CD4-positive, alpha-beta T cell treated with Interleukin-6 at 100 ng/mL for 8 hours (primary cell): ENCODE results near the gene TRDMT1.
"Not testable (repeated sequence)": the region's sequence is repeated elsewhere in the genome, so short reads cannot be mapped to it uniquely, and the experiment has no call there.

Experiments used
- DNase-seq: peaks from one replicate; pipeline ENCODE4 v3.0.0-alpha.2; 2020; ENCODE audit warnings: mixed read lengths, low spot score

Gene TRDMT1

GRCh38 chr10:17129741-17130140, 71.7 kb downstream of the TRDMT1 start, which contains the start of gene CUBN:
TSS of gene CUBN (minus strand) at chr10:17129811. CDS start at chr10:17129765, 46 bp downstream.
- no peak for DNase-seq

DNA sequence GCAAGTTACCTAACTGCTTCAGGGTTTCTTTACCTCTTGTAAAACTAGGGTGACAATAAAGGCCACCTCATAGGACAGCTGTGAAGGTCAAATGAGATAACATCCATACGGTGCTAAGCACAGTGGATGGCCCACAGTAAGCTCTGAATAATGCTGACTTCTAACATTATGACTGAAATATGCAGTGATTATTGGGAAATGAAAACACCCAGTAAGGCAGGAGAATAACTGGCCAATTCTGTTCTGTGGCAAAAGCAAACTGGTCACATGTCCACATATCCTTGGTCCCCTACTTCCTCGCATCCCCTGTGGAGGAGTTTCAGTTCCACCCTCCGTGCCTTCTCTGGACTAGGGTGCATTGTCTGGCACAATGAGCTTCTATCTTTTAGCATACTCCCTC, 73.2 kb downstream of the TRDMT1 start:
- no peak for DNase-seq

DNA sequence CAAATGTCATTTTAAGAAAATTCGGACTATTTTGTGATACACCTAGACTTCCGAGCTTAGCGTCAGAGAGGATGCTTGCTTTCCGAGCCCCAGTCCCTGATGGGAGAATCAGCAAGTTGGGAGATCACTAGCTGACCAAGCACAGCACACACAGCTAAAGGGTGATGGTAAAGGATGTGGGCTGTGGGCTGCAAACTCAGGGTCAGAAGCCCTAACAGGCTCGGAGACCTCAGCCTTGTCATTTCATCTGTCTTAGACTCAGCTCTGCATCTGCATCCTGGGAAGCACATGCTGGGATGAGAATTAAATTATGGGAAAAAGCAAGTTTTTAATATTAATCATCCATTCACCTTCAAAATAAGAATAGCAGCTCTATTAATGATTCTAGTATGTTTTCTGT, 75.1 kb downstream of the TRDMT1 start:
- no peak for DNase-seq

DNA sequence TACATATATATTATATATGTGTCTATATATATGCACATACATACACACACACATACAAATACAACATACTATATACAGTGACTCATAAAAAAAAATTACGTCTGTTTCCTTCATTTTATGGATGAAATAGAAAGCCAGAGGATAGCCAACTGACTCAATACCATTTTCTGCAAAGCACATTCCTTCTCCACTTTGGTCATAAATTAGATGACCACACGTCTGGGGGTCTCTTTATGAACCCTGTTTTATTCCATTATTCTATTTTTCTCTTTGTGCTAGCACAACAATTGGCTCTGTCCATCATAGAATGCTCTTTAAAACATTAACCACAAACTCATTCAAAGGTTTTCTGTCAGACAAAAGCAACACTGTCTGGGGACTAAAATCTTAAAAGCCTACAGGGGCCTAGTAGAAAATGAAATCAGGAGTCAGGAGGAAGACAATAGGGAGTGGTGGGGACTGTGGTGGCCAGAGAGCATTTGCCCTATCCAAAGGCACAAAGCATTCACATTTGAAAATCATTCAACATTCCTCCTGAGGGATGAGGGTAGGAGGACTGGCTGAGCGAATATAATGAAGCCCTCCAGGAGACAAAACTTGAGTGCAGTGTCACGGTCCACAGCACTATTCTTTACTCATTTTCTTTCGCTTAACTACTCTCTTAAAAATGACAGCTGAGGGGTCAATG, 76.1 kb downstream of the TRDMT1 start:
- no peak for DNase-seq

GRCh38 chr10:17123961-17124360, 77.5 kb downstream of the TRDMT1 start:
- no peak for DNase-seq

DNA sequence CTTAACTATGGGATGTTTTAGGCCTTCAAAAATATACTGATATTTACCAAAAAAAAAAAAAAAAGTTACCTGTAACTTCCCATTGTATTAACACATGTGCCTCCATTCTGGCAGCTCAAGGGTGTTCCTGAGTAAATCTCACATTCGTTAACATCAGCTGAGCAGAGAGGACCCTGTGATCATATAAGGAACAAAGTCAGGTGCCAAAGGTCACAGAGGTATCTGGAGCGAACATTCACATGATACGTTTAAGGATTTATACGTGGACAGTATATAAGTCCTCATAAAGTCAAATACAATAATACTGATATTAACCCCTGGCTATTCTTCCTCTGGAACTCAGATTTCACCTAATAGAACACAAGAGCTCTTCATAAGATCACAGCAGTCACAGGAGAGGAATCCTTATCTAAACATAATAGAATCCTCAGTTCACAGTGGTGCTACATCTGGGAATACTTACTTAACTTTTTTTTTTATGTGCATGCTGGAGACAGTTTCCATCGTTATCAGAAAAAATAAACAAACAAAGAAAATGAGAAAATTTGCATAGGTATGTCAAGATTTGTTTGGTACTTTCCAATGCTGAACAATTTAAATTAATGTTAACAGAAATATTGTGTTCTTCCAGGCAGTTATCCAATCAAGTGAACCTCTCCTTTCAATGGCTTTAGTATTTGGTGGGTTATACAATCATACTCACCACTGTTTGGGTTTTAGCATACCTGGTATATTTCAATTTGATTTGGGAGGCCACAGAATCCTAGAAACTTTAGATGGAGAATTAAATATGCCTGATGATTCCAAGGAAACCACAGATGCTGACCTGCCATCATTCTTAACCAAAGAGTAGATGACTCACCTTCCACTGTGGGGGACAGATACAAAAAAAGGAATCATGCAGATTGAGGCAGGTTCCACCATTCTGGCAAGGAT, 78.5 kb downstream of the TRDMT1 start:
- no peak for DNase-seq

DNA sequence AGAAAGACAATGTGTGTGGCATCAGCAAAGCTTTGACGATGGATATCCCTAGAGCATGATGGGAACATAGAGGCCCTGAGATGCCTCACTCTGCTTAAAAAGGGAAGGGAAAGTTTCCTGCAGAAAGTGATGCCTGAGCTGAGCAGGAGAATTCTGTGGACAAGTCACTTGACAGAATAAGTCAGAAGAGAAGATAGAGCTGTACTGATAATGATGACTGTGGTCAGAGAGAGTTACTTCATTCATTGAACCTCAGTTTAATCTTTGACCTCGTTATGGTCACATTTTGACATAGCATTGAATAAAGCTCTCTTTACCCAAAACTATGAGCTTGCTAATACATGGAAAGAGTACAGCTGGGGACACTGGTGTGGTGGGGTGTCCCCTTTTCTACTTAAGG, 79.4 kb downstream of the TRDMT1 start:
- DNase-seq, result no peak

DNA sequence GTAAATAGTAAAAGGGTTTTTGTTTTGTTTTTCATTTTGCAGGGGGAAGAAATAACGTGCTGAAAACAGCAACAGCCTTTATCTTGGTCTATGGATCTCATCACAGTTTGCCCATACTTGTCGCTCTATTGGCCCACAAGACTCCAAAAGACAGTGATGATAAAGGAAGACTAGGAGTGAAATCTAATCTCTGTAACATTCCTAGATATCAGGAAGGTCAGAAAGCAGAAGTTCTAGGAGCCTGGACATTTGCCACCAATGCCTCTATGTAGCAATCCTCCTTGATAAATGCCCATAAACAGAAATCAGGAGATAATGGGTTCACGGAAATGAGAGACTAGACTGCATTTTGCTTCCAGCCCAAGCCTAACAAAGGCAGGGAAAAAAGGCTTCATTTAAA, 80.8 kb downstream of the TRDMT1 start:
- DNase-seq, result no peak

DNA sequence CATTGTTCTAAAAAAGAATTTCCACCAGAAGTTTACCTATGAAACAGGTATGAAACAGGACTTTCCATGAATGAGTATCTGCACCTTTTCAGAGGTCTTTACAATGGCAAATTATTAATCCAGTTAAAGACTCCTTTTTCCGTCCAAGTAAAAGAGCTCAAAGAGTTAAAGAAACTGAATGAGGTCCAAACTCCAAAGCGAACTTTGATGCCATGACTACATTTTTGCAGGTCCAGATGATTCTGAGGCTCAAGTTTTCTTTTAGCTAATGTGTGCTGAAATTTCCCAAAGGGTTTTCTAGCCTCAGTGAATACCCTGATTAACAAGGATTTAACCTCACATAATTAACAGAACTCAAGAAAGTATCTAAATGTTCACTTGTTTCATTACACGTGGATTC, 81.6 kb downstream of the TRDMT1 start:
- DNase-seq, result no peak

GRCh38 chr10:17116193-17116592, 85.3 kb downstream of the TRDMT1 start:
- no peak for DNase-seq

DNA sequence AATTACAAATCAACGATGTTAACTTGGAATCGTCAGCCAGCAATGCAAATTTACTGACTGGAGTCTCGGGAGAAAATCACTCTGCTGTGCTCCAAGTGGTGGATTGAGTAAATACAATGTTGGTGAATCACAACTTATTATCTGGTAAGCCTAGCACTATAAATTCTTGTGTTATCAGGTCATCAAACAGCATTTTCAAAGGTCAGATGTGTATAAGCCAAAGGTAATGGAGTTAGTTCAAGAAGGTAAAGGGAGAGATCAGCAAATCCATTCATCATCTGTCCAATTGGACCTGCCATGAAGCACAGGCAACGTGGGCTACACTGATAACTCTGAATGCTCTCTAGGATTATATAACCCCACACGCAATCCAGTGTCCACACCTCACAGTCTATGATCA, 85.8 kb downstream of the TRDMT1 start:
- DNase-seq, result no peak

DNA sequence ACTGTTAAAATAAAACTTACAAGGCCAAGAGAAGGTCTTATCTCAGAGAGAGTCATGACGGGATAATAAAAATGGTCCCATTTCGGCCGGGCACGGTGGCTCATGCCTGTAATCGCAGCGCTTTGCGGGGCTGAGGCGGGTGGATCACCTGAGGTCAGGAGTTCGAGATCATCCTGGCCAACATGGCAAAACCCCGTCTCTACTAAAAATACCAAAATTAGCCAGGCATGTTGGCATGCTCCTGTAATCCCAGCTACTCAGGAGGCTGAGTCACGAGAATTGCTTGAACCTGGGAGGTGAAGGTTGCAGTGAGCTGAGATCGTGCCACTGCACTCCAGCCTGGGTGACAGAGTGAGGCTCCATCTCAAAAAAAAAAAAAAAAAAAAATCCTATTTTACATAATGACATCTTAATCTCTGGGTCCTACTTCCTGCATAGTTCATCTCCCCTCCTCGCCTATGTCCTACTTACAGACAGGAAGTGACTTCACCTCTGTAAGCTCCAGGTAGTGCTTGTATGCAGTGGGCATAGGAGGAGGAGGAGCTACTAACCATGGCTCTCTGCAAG, 86.5 kb downstream of the TRDMT1 start:
- not testable (repeated sequence) for DNase-seq

DNA sequence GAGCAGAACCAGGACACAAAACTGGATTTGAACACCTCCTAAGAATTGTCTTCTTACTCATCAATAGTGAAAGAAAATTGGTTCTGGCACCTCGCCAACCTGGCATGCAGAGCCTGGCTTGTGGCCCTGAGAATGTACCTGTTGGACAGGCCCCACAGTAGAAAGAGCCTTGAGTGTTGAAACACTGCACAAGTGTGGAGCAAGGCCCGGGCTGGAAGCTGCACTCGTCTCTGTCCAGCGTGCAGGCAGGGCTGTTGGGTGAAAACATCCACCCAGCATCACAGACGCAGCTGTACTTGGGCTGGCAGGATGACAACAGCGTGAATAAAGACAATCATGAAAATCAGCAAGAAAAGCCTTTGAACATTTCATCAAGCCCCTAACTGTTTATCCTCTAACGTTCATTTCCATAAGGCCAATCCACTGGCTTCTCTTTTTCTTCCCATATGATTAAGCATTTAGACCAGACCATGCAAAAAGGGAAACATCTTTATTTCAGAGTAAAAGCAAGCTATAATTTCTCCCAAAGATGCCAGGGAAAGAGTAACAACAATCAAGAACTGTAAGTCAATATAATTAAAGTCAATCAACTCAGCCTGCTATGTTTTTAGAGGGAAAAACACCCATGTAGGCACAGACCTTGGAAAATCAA, 87.5 kb downstream of the TRDMT1 start:
- DNase-seq, result no peak

DNA sequence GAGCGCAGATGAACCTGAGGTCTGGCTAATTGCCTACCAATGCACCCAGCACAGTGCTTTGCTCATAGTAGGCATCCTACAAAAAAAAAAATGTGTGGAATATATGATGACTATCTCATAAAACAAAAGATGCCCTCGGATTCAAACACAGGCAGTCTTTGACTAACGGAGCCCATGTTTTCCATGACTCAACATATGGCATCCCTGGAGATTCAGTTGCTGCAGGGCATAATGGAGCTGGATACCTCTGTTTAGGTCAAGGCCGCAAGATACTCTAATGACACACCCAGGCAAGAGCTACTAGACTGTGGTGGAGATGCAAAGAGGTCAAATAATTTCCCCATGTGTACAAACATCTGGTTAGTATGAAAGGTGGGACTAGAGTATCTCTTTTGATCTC, 88.1 kb downstream of the TRDMT1 start:
- DNase-seq, result no peak

- no peak for DNase-seq
Observed at GRCh38 chr10:17112566-17112965, 88.9 kb downstream of the TRDMT1 start.

DNA sequence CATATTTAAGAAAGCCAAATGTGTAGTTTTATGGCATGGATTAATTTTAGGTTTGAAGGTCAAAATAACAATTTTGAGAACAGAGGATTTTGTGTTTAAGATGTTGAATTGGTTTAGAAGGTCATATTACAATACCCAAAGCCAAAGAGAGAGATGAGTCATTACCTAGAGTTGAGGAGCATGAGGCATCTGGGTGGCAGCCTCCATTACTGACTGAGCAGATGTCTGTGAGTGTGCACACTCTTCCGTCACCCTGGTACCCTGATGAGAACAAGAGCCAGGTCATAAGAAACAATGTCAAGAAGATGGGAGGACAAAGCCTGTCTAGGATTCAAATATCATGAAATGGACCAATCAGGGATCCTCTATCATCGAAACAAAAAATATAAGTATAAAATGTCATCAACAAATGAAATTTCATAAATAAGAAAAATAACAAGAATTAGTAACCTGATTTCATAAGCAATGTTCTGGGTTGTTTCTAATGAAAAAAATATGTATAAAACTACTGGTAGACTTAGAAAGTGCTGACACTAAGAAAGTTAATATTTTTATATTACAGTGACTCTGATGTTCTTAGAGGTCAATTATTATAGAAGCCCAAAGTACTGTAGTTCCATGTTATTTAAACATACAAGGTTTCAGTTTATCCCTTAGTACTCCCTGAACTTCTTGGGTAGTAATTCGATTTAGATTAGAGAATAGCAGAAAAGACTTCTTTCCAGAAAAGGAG, 91.8 kb downstream of the TRDMT1 start:
- no peak for DNase-seq

GRCh38 chr10:17109046-17109445, 92.4 kb downstream of the TRDMT1 start:
- DNase-seq, result no peak

- DNase-seq, result no peak
Observed at GRCh38 chr10:17106991-17107390, 94.5 kb downstream of the TRDMT1 start.

DNA sequence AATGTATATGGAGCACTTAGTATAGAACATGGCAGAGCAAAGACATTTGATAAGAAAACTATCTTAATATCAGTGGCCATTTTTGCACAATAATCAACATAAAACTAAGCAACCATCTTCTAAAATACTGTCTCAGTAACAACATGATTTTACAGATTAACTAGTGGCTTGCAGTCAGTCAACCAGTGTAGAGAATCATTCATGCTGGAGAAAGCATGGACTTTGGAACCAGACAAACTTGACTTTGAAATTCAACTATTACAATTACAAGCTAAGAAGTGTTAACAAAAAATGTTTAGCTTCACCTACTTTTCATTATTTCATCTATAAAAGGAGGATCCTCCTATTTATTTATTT, 99.6 kb downstream of the TRDMT1 start:
- no peak for DNase-seq

GRCh38 chr10:17101257-17101909, 100.1 kb downstream of the TRDMT1 start:
- no peak for DNase-seq

GRCh38 chr10:17100586-17100985, 100.9 kb downstream of the TRDMT1 start:
- no peak for DNase-seq
